ENCODE data around the gene NTN1.

NTN1 gene

GRCh38 chr17:9086577-9086976, 65.3 kb downstream of the NTN1 start:
- Histone ChIP-seq H3K27ac (ENCODE audit: low read length) (no peak overlapping the region), H3K4me1 (ENCODE audit: low read length) (no peaks in the 10 kb centered on the region), H3K9me3 (ENCODE audit: insufficient read depth, low read length) (no peaks in the 10 kb centered on the region), H4K20me1 (ENCODE audit: insufficient read depth, low read length) (no peaks in the 10 kb centered on the region), H3K4me3 (ENCODE audit: low read length) (no peak overlapping the region), H3K36me3 (replicated peaks; ENCODE audit: low read depth, low read length) (no peaks in the 10 kb centered on the region), H3K79me2 (ENCODE audit: low read length) (no peaks in the 10 kb centered on the region), H3K9ac (ENCODE audit: low read length) (no peak overlapping the region), H2AFZ (ENCODE audit: low read depth, low read length) (no peak overlapping the region), H3K4me2 (ENCODE audit: low read length) (no peak overlapping the region), H3K27me3 (ENCODE audit: low read depth, low read length) (no peaks in the 10 kb centered on the region)
- TF ChIP-seq CTCF (IDR thresholded peaks at IDR 0.05; ENCODE audit: low read depth, low read length) (no peak), EZH2phosphoT487 (IDR thresholded peaks at IDR 0.05; ENCODE audit: low read depth) (no peak)

GRCh38 chr17:9087921-9088320, 66.6 kb downstream of the NTN1 start:
- Histone ChIP-seq H4K20me1 (ENCODE audit: insufficient read depth, low read length) (no peaks in the 10 kb centered on the region), H3K79me2 (ENCODE audit: low read length) (no peaks in the 10 kb centered on the region), H3K4me2 (ENCODE audit: low read length) (no peak overlapping the region), H3K9ac (ENCODE audit: low read length) (no peak overlapping the region), H3K27me3 (ENCODE audit: low read depth, low read length) (no peaks in the 10 kb centered on the region), H3K9me3 (ENCODE audit: insufficient read depth, low read length) (no peaks in the 10 kb centered on the region), H3K36me3 (replicated peaks; ENCODE audit: low read depth, low read length) (no peaks in the 10 kb centered on the region), H2AFZ (ENCODE audit: low read depth, low read length) (no peak overlapping the region), H3K4me3 (ENCODE audit: low read length) (no peak overlapping the region), H3K27ac (ENCODE audit: low read length) (no peak overlapping the region), H3K4me1 (ENCODE audit: low read length) (no peaks in the 10 kb centered on the region)
- TF ChIP-seq EZH2phosphoT487 (IDR thresholded peaks at IDR 0.05; ENCODE audit: low read depth) (no peak), CTCF (IDR thresholded peaks at IDR 0.05; ENCODE audit: low read depth, low read length) (no peak)

- Histone ChIP-seq H2AFZ (ENCODE audit: low read depth, low read length) (no peak overlapping the region), H3K9ac (ENCODE audit: low read length) (no peak overlapping the region), H3K9me3 (ENCODE audit: insufficient read depth, low read length) (no peaks in the 10 kb centered on the region), H3K27me3 (ENCODE audit: low read depth, low read length) (no peaks in the 10 kb centered on the region), H3K79me2 (ENCODE audit: low read length) (no peaks in the 10 kb centered on the region), H3K27ac (ENCODE audit: low read length) (no peak overlapping the region), H3K36me3 (replicated peaks; ENCODE audit: low read depth, low read length) (no peaks in the 10 kb centered on the region), H3K4me2 (ENCODE audit: low read length) (no peak overlapping the region), H3K4me1 (ENCODE audit: low read length) (no peaks in the 10 kb centered on the region), H4K20me1 (ENCODE audit: insufficient read depth, low read length) (no peaks in the 10 kb centered on the region), H3K4me3 (ENCODE audit: low read length) (no peak overlapping the region)
- TF ChIP-seq EZH2phosphoT487 (IDR thresholded peaks at IDR 0.05; ENCODE audit: low read depth), result no peak
- TF ChIP-seq CTCF (IDR thresholded peaks at IDR 0.05; ENCODE audit: low read depth, low read length), result no peak
Observed at GRCh38 chr17:9090641-9091096, 69.4 kb downstream of the NTN1 start.

- H3K4me3 ChIP-seq (ENCODE audit: low read length), result no peak overlapping the region
- H3K36me3 ChIP-seq (replicated peaks; ENCODE audit: low read depth, low read length), result no peaks in the 10 kb centered on the region
- no peaks in the 10 kb centered on the region for H3K9me3 ChIP-seq (ENCODE audit: insufficient read depth, low read length)
- H3K79me2 ChIP-seq (ENCODE audit: low read length), result no peaks in the 10 kb centered on the region
- no peak for TF ChIP-seq CTCF (IDR thresholded peaks at IDR 0.05; ENCODE audit: low read depth, low read length)
- no peak for TF ChIP-seq EZH2phosphoT487 (IDR thresholded peaks at IDR 0.05; ENCODE audit: low read depth)
- H3K4me1 ChIP-seq (ENCODE audit: low read length), result no peaks in the 10 kb centered on the region
- H3K4me2 ChIP-seq (ENCODE audit: low read length), result no peak overlapping the region
- H3K27ac ChIP-seq (ENCODE audit: low read length), result no peak overlapping the region
- H2AFZ ChIP-seq (ENCODE audit: low read depth, low read length), result no peak overlapping the region
- no peaks in the 10 kb centered on the region for H3K27me3 ChIP-seq (ENCODE audit: low read depth, low read length)
- no peak overlapping the region for H3K9ac ChIP-seq (ENCODE audit: low read length)
- no peaks in the 10 kb centered on the region for H4K20me1 ChIP-seq (ENCODE audit: insufficient read depth, low read length)
Observed at GRCh38 chr17:9094193-9094592, 72.9 kb downstream of the NTN1 start.

Measured in OCI-LY3 (cell line).